Mesendoderm (in vitro differentiated cells): Measurements from ENCODE around the gene HEG1.

Source experiments
- DNase-seq: peaks from one replicate; pipeline ENCODE4 v3.0.0; 2013
- H2AK5ac ChIP-seq: 2 replicates; pipeline ENCODE4 v1.6.1; 2013; ENCODE audit warnings: low read length, inconsistent platforms
- H2BK120ac ChIP-seq: 2 replicates; pipeline ENCODE4 v1.6.1; 2013; ENCODE audit warnings: low read depth, mild to moderate bottlenecking, low read length, moderate library complexity, mixed read lengths
- H2BK15ac ChIP-seq: replicated peaks from 2 replicates; pipeline ENCODE4 v1.6.1; 2013; ENCODE audit warnings: low read depth, mild to moderate bottlenecking, moderate library complexity
- H2BK5ac ChIP-seq: 2 replicates; pipeline ENCODE4 v1.6.1; 2013; ENCODE audit warnings: low read length, inconsistent platforms
- H3K18ac ChIP-seq: 2 replicates; pipeline ENCODE4 v1.6.1; 2013; ENCODE audit warnings: mild to moderate bottlenecking, low read length, mixed read lengths
- H3K23ac ChIP-seq: one replicate; pipeline ENCODE4 v1.6.1; 2013; ENCODE audit warnings: low read length
- H3K27ac ChIP-seq: 2 replicates; pipeline ENCODE4 v1.5.1; 2013; ENCODE audit warnings: low read depth, mild to moderate bottlenecking, inconsistent platforms, low read length, moderate library complexity
- H3K27me3 ChIP-seq: 2 replicates; pipeline ENCODE4 v1.6.1; 2013; ENCODE audit warnings: low read length, control low read depth, mild to moderate bottlenecking, inconsistent platforms; ENCODE audit not compliant: insufficient read depth, poor library complexity
- H3K36me3 ChIP-seq: 2 replicates; pipeline ENCODE4 v1.6.1; 2013; ENCODE audit warnings: low read length, inconsistent platforms; ENCODE audit not compliant: control insufficient read depth, insufficient read depth
- H3K4ac ChIP-seq: one replicate; pipeline ENCODE4 v1.6.1; 2013; ENCODE audit warnings: low read depth, mild to moderate bottlenecking, low read length, moderate library complexity
- H3K4me1 ChIP-seq: 2 replicates; pipeline ENCODE4 v1.6.1; 2013; ENCODE audit warnings: low read depth, low read length, inconsistent platforms; ENCODE audit not compliant: control insufficient read depth
- H3K4me2 ChIP-seq: 2 replicates; pipeline ENCODE4 v1.6.1; 2013; ENCODE audit warnings: low read length
- H3K4me3 ChIP-seq: 2 replicates; pipeline ENCODE4 v1.5.1; 2013; ENCODE audit warnings: mild to moderate bottlenecking, low read length
- H3K56ac ChIP-seq: one replicate; pipeline ENCODE4 v1.6.1; 2013; ENCODE audit warnings: low read length
- H3K79me1 ChIP-seq: 2 replicates; pipeline ENCODE4 v1.6.1; 2013; ENCODE audit warnings: low read length, inconsistent platforms
- H3K79me2 ChIP-seq: 2 replicates; pipeline ENCODE4 v1.6.1; 2013; ENCODE audit warnings: mild to moderate bottlenecking, low read length; ENCODE audit not compliant: control insufficient read depth, insufficient read depth
- H3K9ac ChIP-seq: 2 replicates; pipeline ENCODE4 v1.6.1; 2013; ENCODE audit warnings: low read length, inconsistent platforms
- H4K5ac ChIP-seq: one replicate; pipeline ENCODE4 v1.6.1; 2013; ENCODE audit warnings: low read length
- H4K8ac ChIP-seq: one replicate; pipeline ENCODE4 v1.6.1; 2013; ENCODE audit warnings: low read depth, mild to moderate bottlenecking, control low read depth, low read length, moderate library complexity
- WGBS: extraction: QIAGEN DNeasy Blood & Tissue Kit; methylation state at CpG from one replicate; pipeline ENCODE4 v1.1.7; 2013; ENCODE audit warnings: low lambda C conversion rate, missing lambda C conversion rate; ENCODE audit not compliant: insufficient coverage; ENCODE audit errors: extremely low coverage; 5-methylcytosine and 5-hydroxymethylcytosine counted together

HEG1 gene

DNA sequence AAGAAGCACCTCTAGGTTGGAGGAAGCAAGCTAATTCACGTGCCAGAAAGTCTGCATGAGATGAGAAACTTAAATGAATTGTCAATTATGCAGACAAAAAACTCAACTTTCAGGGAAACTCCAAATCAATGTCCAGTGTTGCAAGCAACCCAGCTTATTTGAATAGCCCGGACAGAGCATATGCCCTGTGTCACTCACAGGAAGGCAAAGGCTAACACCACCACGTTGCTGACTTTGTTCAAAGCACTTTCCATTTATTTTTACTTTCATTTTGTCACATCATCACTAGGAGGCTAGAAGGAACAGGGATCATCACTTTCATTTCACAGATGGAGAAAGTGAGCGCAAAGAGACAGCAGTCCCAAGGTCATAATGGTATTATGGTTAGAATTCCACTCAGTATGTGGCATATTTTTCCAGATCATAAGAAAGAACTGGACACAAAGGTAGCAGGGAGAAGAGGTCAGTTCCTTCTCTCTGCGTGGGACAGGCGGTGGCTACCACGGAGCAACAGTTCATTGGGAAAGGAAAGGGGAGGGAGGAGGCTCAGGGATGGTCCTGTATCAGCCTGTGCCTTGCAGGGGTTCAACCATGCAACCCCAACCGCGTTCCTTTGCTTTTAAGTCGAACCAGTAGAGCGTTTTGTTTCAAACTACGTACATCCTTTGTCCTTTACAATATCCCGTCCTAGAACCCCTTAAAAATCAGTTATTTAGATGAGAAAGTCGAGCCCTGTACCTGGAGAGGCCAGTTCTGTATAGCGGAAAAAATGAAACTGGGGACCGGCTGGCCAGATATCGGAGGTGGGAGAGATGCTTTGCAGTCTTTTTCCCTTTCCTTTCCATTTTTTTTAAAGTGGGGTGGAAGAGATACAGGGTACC is 1.1 kb downstream of the HEG1 start:
- Histone ChIP-seq H3K4ac (peak overlapping the region; percentile 78), H4K8ac (no peak overlapping the region), H3K4me2 (peak overlapping the region; percentile 90), H2BK5ac (peak overlapping the region; percentile 11), H3K18ac (peak overlapping the region; percentile 69), H2BK120ac (peak overlapping the region; percentile 9), H3K9ac (peak overlapping the region; percentile 87), H3K27me3 (no peaks in the 10 kb centered on the region), H3K23ac (no peak overlapping the region), H3K79me1 (peaks cover 18% of the 10 kb centered on the region), H3K4me1 (peaks cover 46% of the 10 kb centered on the region), H3K56ac (peak overlapping the region; percentile 92), H3K4me3 (peak overlapping the region; percentile 42), H3K36me3 (peaks cover 5% of the 10 kb centered on the region), H2AK5ac (peak overlapping the region; percentile 50), H3K27ac (peak overlapping the region; percentile 82), H4K5ac (no peak overlapping the region), H3K79me2 (peaks cover 54% of the 10 kb centered on the region), H2BK15ac (no peak overlapping the region)
- WGBS, result no CpG with 5 or more reads among the region's 17 CpGs
- DNase-seq, result no peak

DNA sequence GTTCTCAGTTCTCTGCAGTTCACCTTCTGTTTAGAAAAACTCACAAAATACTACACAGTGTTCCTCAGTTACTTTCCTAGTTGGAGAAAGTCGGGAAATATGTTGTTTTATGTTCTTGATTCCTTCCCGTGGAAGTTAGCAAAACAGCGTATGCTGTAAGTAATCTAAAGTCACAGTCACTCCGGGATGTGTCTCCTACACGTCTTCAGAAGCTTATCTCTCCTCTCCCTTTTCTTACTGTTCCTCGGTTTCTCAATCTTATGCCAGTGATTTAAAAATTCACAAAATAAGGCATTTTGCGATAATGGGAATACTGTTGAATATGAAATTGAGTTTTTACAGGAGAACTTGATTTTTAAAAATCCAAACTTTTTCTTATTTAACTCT is 1.7 kb downstream of the HEG1 start:
- Histone ChIP-seq H3K4me3 (no peak overlapping the region), H3K36me3 (peaks cover 6% of the 10 kb centered on the region), H4K8ac (no peak overlapping the region), H3K9ac (peak overlapping the region; percentile 87), H2BK120ac (no peak overlapping the region), H3K27ac (no peak overlapping the region), H3K23ac (no peak overlapping the region), H3K4ac (no peak overlapping the region), H2AK5ac (no peak overlapping the region), H3K79me1 (peaks cover 23% of the 10 kb centered on the region), H3K79me2 (peaks cover 60% of the 10 kb centered on the region), H3K4me1 (peaks cover 45% of the 10 kb centered on the region), H4K5ac (no peak overlapping the region), H3K18ac (no peak overlapping the region), H3K4me2 (peak overlapping the region; percentile 90), H3K27me3 (no peaks in the 10 kb centered on the region), H3K56ac (peak overlapping the region; percentile 6), H2BK15ac (no peak overlapping the region), H2BK5ac (no peak overlapping the region)
- no CpG with 5 or more reads among the region's 7 CpGs for WGBS
- DNase-seq, result no peak

DNA sequence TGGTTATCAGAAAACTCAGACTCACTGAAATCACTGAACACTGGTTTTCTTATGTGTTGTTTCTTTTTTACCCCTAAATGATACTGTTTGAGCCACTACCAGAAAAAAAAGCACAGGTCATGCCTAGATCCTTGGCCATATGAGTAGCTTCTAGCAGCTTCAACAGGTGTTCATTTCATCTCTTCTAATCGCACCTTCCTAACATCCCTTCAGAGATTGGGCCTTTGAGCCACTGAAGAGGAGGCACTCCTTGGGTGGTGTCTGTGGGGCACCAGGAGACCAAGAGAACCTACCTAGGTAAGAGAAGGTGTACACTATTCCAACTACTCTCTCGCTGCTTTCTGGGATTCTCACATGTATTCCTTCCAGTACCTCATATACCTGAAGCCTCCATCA is 2.5 kb downstream of the HEG1 start:
- Histone ChIP-seq H2BK15ac (no peak overlapping the region), H3K18ac (peak overlapping the region; percentile 47), H3K9ac (peak overlapping the region; percentile 28), H3K23ac (peak overlapping the region; percentile 51), H4K8ac (no peak overlapping the region), H3K4me2 (peak overlapping the region; percentile 45), H2BK120ac (no peak overlapping the region), H2AK5ac (no peak overlapping the region), H3K27ac (peak overlapping the region; percentile 74), H4K5ac (no peak overlapping the region), H3K79me2 (peaks cover 68% of the 10 kb centered on the region), H3K56ac (peak overlapping the region; percentile 69), H3K4me1 (peaks cover 39% of the 10 kb centered on the region), H3K4ac (no peak overlapping the region), H2BK5ac (no peak overlapping the region), H3K36me3 (peaks cover 6% of the 10 kb centered on the region), H3K27me3 (no peaks in the 10 kb centered on the region), H3K79me1 (peaks cover 28% of the 10 kb centered on the region), H3K4me3 (no peak overlapping the region)
- no CpG with 5 or more reads among the region's 2 CpGs for WGBS
- DNase-seq, result no peak

DNA sequence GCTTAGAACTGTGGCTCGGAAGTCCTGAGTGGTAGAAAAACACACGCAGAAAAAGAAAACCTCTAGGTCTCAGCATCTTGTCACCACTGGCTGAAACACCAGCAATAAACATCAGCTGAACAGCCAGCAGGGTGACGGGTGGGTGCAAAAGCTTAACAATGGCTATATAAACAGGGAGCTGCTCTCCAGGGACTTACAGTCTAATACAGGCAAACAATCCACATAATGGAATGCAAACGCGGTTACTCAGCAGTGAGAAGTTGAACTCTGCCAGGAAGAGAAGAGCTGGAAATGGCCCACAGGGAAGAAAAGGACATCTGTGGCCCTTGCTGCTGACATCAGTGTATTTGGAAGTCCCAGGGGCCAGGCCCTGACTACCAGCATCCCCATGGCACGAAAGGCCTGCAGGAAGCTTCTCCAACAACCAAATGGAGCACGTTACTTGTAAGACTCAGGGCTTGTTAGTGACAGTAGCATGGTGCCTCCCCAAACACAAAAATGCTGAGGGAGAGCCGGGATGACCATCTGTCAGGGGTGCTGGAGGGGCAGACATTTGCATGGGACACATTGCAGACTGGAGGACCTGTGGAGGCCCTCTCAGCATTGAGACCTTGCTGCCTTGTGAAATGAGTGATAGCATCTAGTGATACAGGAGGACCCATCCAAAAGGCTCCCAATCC is 3.0 kb downstream of the HEG1 start:
- H4K8ac ChIP-seq, result no peak overlapping the region
- H3K4me3 ChIP-seq, result no peak overlapping the region
- H2BK15ac ChIP-seq, result no peak overlapping the region
- no peak overlapping the region for H4K5ac ChIP-seq
- no CpG with 5 or more reads among the region's 8 CpGs for WGBS
- H2BK5ac ChIP-seq, result peak overlapping the region; percentile 42
- peak overlapping the region; percentile 74 for H3K27ac ChIP-seq
- H3K79me1 ChIP-seq, result peaks cover 32% of the 10 kb centered on the region
- H3K4me1 ChIP-seq, result peaks cover 39% of the 10 kb centered on the region
- H3K9ac ChIP-seq, result peak overlapping the region; percentile 28
- H2AK5ac ChIP-seq, result peak overlapping the region; percentile 54
- peaks cover 8% of the 10 kb centered on the region for H3K36me3 ChIP-seq
- H3K4ac ChIP-seq, result no peak overlapping the region
- no peaks in the 10 kb centered on the region for H3K27me3 ChIP-seq
- H3K23ac ChIP-seq, result peak overlapping the region; percentile 52
- peak overlapping the region; percentile 69 for H3K56ac ChIP-seq
- peaks cover 73% of the 10 kb centered on the region for H3K79me2 ChIP-seq
- H2BK120ac ChIP-seq, result no peak overlapping the region
- peak overlapping the region; percentile 47 for H3K18ac ChIP-seq
- peak overlapping the region; percentile 45 for H3K4me2 ChIP-seq
- DNase-seq, result peak; percentile 65

DNA sequence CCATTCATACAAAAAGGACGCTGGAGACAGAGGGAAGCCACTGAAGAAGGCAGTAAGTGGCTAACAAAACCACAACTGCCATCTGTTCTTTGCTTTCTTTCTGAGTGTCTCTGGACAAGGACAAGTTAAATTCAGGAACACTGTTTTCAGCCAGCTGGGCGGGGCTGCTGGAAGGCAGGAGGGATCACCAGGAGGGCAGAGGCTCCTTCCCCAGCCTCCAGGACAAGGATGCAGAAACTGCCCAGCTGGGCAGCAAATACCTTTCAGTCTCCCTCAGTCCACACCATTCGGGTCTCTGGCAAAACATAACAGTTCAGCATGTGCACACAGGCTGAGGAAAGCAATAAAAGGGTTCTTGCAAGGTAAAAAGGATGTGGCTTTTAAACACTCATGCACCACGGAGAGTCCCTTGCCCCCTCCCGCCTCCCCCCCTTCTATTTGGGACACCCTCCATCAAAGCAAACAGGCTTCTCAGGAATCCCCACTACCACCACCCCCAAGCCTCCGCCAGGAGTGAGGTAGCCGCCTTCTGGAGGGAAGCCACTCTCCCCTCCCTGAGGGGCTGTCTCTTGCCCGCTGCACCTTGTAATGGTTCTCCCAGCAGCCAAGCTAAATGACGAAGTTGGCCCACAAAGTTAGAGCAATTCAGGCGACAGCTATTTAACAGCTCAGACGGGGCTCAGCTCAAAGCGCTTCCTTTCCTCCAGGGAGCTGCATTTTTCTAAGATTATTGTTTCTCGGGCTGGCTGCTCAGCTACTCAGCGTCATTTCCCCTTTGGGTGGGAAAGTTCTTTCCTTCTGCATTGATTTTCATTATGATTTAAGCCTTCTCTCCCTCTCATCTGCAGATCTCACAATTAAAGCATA is 3.8 kb downstream of the HEG1 start:
- no peak overlapping the region for H3K4me3 ChIP-seq
- no CpG with 5 or more reads among the region's 14 CpGs for WGBS

More for the DNA sequence above, 3.8 kb downstream of the HEG1 start:
- Histone ChIP-seq H3K4me2 (peak overlapping the region; percentile 45), H3K4me1 (peaks cover 40% of the 10 kb centered on the region), H3K36me3 (peaks cover 10% of the 10 kb centered on the region), H3K23ac (peak overlapping the region; percentile 36), H2BK120ac (no peak overlapping the region), H3K9ac (peak overlapping the region; percentile 48), H2BK5ac (no peak overlapping the region), H4K5ac (no peak overlapping the region), H3K56ac (peak overlapping the region; percentile 69), H3K18ac (peak overlapping the region; percentile 18), H2BK15ac (no peak overlapping the region), H2AK5ac (no peak overlapping the region), H3K4ac (no peak overlapping the region), H3K79me2 (peaks cover 81% of the 10 kb centered on the region), H3K27ac (peak overlapping the region; percentile 74), H3K79me1 (peaks cover 38% of the 10 kb centered on the region), H4K8ac (no peak overlapping the region), H3K27me3 (no peaks in the 10 kb centered on the region)
- DNase-seq, result peak; percentile 86
